Measurements from ENCODE around the gene AJAP1. TPM values are rescaled to one million over a fixed set of nuclear protein-coding genes. Genes with fewer than 3 reads are reported as not detected.
"Not testable (repeated sequence)": the region's sequence is repeated elsewhere in the genome, so short reads cannot be mapped to it uniquely, and the experiment has no call there.

The AJAP1 gene, protein sequence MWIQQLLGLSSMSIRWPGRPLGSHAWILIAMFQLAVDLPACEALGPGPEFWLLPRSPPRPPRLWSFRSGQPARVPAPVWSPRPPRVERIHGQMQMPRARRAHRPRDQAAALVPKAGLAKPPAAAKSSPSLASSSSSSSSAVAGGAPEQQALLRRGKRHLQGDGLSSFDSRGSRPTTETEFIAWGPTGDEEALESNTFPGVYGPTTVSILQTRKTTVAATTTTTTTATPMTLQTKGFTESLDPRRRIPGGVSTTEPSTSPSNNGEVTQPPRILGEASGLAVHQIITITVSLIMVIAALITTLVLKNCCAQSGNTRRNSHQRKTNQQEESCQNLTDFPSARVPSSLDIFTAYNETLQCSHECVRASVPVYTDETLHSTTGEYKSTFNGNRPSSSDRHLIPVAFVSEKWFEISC
- total RNA-seq = under 1 TPM in 2 of 3 donors, not detected in 1; 0.03 to 0.18 TPM

DNA sequence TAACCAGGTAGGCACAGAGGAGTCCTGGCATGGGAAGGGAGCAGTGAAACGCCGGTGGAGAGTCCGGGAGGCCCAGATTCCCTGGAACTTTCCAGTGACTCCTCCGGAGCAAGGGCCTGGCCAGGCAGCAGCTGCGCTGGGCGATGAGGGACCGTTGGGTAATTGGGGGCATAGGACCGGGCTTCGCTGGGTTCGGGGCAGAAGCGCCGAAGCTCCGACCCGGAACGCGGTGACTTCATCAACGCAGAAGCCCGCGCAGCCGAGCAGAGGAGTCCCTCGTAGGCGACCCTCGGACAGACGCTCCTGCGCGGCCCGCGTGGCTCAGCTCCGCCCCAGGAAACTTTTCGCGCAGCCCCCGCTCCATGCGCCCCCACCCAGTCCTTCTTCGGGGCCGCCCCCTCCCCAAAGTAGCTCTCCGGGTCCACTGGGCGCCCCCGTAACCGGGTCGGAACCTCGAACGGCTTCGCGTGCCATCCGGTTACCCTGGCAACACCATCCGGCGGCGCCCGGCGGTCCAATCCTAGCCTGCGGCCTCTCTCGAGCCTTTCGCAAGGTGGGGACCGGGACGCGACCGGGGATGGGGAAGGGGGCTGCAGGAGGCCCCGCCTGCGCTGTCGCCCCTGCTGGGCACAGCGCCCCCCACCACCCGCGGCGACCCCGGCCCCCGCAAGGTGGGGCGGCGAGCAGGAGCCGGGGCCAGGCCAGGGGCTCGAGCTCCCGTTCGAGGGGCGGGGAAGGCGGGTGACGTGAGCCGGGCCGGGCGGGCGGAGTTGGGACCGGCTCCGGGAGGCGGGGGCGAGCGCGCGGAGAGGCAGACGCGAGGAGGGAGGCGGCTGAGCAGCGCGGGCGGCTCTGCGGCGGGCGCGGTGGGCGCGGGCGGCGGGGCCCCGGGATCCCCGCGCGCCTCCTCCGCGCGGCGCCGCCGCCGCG is at the start of gene AJAP1:
Gene AJAP1, plus strand, starts transcription at position 814 of the 930 bp plus-strand sequence. CDS start 817 bp downstream, outside the sequence.
- peaks cover 7% of the 10 kb centered on the region for H3K4me1 Mint-ChIP-seq (ENCODE audit: low read depth)
- DNase-seq = no peak
- H3K4me3 Mint-ChIP-seq = no peak within 1 kb of the TSS
- H3K9me3 Mint-ChIP-seq = no peaks in the 10 kb centered on the region
- ATAC-seq = no peak
- peaks cover 44% of the 10 kb centered on the region for H3K27me3 Mint-ChIP-seq (ENCODE audit: low read depth)
- no peaks in the 10 kb centered on the region for H3K36me3 Mint-ChIP-seq (ENCODE audit: insufficient read depth)

DNA sequence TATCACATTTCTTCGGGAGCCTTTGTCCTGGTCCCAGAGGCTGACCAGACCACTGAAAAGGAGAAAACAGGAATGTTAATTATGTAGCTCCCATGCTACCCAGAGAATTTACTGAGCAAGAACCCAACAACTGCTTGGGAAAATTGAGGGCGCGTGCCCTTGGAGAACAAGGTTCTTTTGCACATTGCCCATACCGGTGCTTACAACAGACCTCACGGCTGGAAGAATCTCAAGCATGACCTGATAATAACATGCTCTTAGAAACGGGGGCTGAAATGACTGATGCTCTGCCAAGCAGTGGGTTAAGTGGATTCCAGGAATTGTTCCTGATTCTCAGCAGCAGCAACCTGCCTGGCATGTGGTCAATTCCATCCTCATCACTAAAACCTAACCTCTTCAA is 49.3 kb upstream of the AJAP1 start:
- no peak for DNase-seq
- Mint-ChIP-seq H3K27me3 (ENCODE audit: low read depth) (peaks cover 41% of the 10 kb centered on the region), H3K4me3 (no peak overlapping the region), H3K4me1 (ENCODE audit: low read depth) (no peaks in the 10 kb centered on the region), H3K9me3 (no peaks in the 10 kb centered on the region), H3K36me3 (ENCODE audit: insufficient read depth) (no peaks in the 10 kb centered on the region)
- no peak for ATAC-seq

DNA sequence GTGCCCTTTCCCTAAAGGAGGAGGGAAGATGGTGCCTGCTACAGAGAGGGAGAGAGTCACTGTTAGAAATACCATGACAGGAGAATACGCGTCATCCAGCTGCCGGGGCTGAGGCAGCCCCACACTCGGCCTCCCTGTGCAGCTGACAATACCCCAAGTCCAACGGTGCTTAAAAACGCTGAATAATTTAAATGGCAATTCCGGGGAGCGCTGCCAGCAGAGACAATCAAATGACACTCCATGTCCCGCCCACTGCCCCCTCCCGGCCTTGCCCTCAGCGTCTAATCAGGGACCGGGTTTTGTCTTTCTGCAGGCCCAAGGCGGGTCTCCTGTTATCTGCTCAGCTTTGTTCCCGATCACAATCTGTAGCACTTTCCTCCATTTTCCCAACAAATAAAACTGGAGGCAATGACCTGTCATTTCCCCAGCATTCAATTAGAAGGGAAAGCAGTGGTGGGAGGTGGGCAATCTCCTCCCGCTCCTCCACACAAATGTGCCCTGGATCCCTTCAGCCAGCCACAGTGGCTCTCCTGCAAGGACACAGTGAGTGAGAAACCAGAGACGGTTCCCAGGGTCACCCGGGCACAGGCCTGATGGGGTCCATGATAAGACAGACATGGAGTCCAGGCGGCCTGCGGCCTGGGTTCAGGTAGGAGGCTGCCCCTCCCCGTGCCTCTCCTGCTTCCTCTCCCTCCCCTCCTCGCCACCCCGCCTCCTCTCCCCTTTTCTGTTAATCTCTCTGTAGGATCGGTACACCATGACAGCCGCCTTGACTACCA is 42.7 kb upstream of the AJAP1 start:
- no peak overlapping the region for H3K4me3 Mint-ChIP-seq
- H3K36me3 Mint-ChIP-seq (ENCODE audit: insufficient read depth) = no peaks in the 10 kb centered on the region
- peaks cover 4% of the 10 kb centered on the region for H3K9me3 Mint-ChIP-seq
- DNase-seq = no peak
- peaks cover 22% of the 10 kb centered on the region for H3K27me3 Mint-ChIP-seq (ENCODE audit: low read depth)
- H3K4me1 Mint-ChIP-seq (ENCODE audit: low read depth) = no peaks in the 10 kb centered on the region
- no peak for ATAC-seq

DNA sequence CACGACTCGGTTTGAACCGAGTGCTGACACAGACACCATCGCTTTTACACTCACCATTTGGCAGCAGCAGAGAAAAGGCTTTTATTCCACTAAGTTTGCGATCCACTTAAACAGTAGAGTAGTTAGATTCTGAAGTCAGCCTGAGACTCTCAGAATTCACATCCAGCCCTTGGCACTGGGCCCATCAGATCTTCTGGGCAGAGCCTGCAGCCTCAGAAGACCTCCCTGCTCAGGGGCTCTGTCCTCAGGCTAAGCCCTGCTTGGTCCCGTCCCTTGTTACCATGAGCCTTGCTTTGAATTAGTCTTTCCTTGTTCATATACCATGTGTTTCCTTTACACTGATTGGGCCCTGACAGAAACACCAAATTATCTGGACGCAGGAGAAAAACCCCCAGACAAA is 41.4 kb upstream of the AJAP1 start:
- no peak for DNase-seq
- ATAC-seq = no peak
- Mint-ChIP-seq H3K27me3 (ENCODE audit: low read depth) (peaks cover 14% of the 10 kb centered on the region), H3K9me3 (peaks cover 4% of the 10 kb centered on the region), H3K4me3 (no peak overlapping the region), H3K4me1 (ENCODE audit: low read depth) (no peaks in the 10 kb centered on the region), H3K36me3 (ENCODE audit: insufficient read depth) (no peaks in the 10 kb centered on the region)

DNA sequence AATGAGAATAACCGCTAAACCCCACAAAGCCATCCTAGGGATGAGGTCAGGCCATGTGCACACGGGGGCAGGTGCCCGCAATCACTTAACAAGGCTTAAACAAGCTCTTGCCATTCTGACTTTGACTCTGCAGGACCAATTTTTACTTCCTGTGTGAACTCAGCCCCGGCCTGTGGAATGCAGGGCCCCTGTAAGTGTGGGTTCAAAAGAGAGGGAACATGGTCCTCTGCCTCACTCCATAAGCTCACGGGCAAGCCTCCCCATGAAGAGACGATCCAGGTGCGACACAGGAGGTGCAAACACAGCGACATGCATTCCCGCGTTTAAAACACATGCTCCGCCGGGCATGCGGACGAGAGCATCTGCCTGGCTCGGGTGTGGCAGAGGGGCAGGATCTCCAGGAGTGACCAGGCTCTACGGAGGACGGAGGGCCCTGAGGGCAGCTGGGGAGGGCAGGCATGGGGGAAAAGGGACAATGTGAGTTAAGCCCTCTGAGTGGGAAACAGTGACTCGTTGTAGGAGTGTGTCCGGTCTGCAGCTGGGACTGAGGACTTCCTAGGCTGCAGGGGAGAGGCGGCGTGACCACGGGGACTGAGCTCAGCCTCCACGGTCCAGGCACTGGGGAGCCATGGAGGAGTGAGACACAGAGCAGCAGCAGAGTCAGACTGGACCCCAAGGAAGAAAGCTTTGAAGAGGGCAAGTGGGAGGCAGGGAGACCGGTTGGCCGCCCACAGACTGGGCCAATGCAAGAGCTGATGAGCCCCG is 40.6 kb upstream of the AJAP1 start:
- Mint-ChIP-seq H3K9me3 (peaks cover 4% of the 10 kb centered on the region), H3K4me1 (ENCODE audit: low read depth) (no peaks in the 10 kb centered on the region), H3K36me3 (ENCODE audit: insufficient read depth) (no peaks in the 10 kb centered on the region), H3K27me3 (ENCODE audit: low read depth) (peaks cover 11% of the 10 kb centered on the region), H3K4me3 (no peak overlapping the region)
- DNase-seq (no peak), ATAC-seq (no peak)

DNA sequence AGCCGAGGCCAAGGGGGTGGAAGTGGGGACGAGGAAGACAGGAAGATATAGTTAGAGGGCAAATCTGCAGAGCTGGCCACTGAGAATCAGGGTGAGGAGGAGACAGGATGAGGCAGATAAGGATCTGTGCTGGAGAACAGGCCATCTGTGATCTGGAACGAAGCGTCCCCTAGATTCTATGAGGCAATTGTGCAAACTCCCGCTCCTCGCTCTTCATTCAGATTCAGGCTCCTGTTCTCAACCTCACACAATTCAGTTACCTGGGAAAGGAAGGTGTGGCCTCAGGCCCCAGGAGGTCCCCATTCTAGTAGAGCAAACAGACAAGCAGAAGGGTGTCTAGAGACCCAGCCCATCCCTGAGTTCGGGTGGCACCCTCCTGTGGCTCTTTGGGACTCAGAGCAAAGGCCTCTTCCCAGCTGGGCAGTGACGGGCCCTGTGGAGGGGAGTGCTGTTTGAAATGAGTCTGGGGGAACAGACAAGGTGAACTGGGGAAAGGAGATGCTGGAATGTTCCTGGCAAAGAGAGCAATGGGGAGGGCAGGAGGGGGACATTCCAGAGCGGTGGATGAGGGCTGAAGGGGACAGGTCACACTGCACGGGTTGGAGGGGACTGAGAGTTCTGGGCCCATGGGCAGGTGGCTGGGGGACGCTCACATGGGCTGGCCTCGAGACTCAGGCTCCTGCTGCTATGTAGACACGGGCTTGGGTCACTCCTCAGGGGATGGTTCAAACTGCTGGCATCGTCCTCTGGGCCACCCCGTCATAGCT is 39.9 kb upstream of the AJAP1 start:
- H3K36me3 Mint-ChIP-seq (ENCODE audit: insufficient read depth) = no peaks in the 10 kb centered on the region

DNA sequence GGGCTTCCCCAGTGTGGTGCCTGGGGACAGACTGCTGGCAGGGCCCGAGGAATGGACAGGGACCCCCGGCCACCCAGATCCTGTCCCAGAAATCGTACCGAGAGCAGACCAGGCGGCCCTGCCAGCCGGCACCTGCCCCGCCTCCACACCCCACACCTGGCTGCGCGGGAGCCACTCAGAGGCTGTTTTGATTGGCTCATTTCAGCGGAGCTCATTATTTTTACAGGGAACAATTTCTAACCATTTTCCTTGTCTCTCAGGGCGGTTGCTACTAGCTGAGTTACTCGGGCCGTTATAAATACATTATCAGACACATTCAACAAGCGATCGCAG is 39.3 kb upstream of the AJAP1 start:
- Mint-ChIP-seq H3K36me3 (ENCODE audit: insufficient read depth) (no peaks in the 10 kb centered on the region), H3K27me3 (ENCODE audit: low read depth) (peaks cover 11% of the 10 kb centered on the region), H3K4me1 (ENCODE audit: low read depth) (no peaks in the 10 kb centered on the region), H3K9me3 (peaks cover 4% of the 10 kb centered on the region), H3K4me3 (no peak overlapping the region)
- DNase-seq (no peak), ATAC-seq (no peak)

More for the DNA sequence above, 39.9 kb upstream of the AJAP1 start:
- ATAC-seq = no peak
- peaks cover 11% of the 10 kb centered on the region for H3K27me3 Mint-ChIP-seq (ENCODE audit: low read depth)
- H3K9me3 Mint-ChIP-seq = peaks cover 4% of the 10 kb centered on the region
- no peak for DNase-seq
- no peaks in the 10 kb centered on the region for H3K4me1 Mint-ChIP-seq (ENCODE audit: low read depth)
- H3K4me3 Mint-ChIP-seq = no peak overlapping the region

DNA sequence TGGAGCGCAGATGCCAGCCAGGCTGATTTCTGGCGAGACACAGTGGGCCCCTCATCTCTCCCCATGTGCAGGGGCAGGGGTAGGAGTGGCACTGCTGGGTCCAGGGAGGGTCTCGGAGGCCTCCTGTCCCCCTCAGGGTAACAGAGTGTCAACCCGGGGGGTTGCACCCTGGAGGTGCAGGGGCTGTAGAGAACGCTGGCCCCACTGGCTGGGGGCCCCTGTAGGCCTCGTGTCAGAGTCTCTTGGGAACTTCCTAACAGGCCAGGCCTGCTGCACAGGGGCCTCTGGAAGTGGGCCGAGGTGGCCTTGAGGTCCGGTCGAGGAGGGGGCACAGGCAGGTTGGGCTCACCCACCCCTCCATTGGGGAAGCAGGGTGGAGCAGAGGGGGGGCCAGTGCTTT is 38.9 kb upstream of the AJAP1 start:
- Mint-ChIP-seq H3K4me3 (no peak overlapping the region), H3K4me1 (ENCODE audit: low read depth) (no peaks in the 10 kb centered on the region), H3K36me3 (ENCODE audit: insufficient read depth) (no peaks in the 10 kb centered on the region), H3K27me3 (ENCODE audit: low read depth) (peaks cover 11% of the 10 kb centered on the region), H3K9me3 (peaks cover 3% of the 10 kb centered on the region)
- ATAC-seq (no peak), DNase-seq (no peak)

DNA sequence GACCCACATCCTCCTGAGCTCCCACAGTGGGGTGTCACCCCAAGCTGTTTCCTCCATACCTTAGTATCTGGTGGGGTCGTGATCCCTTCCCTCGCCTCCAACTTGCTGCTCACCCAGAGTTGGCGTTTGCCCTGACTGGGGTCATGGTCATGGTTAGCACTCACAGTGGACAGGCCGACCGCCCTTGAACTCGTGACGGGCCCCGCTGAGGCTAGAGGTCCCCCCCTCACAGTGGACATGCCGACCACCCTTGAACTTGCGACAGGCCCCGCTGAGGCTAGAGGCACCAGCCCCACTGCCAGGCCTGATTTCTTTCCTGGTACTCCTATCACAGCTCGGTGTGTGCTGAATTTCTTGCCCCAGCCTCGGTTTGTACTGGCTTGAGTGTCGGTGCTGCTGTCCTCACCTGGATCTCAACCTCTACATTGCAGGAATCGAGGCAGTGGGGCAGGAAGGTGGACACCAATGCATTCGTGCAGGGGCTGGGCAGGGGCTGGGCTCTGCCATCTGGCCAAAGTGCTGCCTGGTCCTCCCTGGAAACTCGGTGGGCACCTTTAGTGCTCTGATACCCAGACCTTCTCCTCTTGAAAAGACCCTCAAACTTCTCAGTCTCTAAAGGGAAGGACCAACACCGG is 37.5 kb upstream of the AJAP1 start:
- H3K27me3 Mint-ChIP-seq (ENCODE audit: low read depth) = peaks cover 9% of the 10 kb centered on the region
- no peaks in the 10 kb centered on the region for H3K4me1 Mint-ChIP-seq (ENCODE audit: low read depth)
- DNase-seq (no peak), ATAC-seq (no peak)
- H3K36me3 Mint-ChIP-seq (ENCODE audit: insufficient read depth) = no peaks in the 10 kb centered on the region
- H3K4me3 Mint-ChIP-seq = no peak overlapping the region
- no peaks in the 10 kb centered on the region for H3K9me3 Mint-ChIP-seq

DNA sequence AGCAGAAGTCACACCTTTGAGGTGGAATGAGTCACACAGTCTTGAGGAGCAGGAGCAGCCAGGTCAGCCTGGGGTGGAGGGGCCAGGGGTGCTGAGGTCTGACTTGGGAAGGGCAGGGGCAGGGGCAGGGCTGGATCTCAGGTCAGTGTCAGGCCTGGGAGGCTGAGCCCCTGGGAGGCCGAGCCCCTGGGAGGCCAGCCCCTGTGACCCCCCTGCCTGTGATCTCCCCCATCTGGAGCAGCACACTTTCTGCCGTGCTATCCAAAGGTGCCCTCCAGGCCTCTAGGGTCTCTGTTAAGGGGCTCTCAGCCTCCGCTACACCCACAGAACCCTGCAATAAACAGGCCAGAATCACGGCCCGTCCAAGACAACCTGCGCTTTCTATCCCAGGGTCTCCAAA is 36.9 kb upstream of the AJAP1 start:
- Mint-ChIP-seq H3K4me1 (ENCODE audit: low read depth) (no peaks in the 10 kb centered on the region), H3K9me3 (no peaks in the 10 kb centered on the region), H3K4me3 (no peak overlapping the region), H3K36me3 (ENCODE audit: insufficient read depth) (no peaks in the 10 kb centered on the region), H3K27me3 (ENCODE audit: low read depth) (peaks cover 4% of the 10 kb centered on the region)
- no peak for DNase-seq
- no peak for ATAC-seq

DNA sequence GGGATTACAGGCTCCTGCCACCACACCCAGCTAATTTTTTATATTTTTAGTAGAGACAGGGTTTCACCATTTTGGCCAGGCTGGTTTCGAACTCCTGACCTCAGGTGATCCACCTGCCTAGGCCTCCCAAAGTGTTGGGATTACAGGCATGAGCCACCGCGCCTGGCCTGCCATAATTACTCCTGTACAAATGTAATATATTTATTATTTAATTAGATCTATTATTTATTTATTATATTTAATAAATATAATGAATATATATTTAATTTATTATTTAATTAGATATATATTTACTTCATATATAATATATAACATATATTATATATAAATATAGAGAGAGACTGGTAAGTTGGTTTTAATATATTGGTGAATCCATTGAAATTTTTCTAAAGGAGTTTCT is 35.6 kb upstream of the AJAP1 start:
- not testable (repeated sequence) for ATAC-seq; H3K4me3 Mint-ChIP-seq; H3K9me3 Mint-ChIP-seq; H3K4me1 Mint-ChIP-seq (ENCODE audit: low read depth); H3K27me3 Mint-ChIP-seq (ENCODE audit: low read depth); H3K36me3 Mint-ChIP-seq (ENCODE audit: insufficient read depth); DNase-seq

DNA sequence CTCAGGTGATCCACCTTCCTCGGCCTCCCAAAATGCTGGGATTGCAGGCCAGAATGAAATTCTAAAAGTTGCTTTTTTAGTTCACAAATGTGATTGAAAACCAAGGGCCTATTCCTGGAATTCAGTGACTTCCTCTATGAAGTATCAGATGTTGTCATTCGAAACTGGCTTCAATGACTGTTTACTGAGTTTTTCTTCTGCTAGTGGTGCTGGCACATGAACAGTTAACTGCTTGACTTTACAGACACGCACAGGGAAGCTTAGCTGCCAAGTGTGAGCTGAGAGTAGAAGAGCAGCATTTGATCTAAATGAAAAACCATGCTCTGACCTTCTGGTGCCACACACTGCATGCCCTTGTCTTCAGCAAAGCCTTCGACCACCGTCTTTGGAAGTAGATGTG is 32.8 kb upstream of the AJAP1 start:
- no peak for ATAC-seq

DNA sequence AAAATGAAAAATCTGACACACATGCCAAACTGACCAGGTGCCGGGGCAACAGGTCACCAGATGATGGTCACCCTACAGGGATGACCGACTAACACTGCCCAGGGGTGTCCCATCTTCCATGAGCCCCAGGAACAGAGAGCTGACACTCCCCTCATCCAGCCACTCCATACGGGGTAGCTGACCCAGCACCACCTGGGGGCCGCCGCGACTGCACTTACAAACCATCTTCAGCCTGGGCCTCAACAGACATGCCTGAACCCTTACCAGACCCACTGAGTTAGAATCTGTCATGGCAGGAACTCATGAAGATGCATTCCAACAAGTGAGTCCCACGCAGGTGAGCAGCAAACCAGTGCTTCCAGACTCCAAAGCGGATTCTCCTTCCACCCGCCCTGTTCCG is 31.6 kb upstream of the AJAP1 start:
- ATAC-seq (no peak), DNase-seq (no peak)
- Mint-ChIP-seq H3K9me3 (no peaks in the 10 kb centered on the region), H3K4me3 (no peak overlapping the region), H3K4me1 (ENCODE audit: low read depth) (no peaks in the 10 kb centered on the region), H3K36me3 (ENCODE audit: insufficient read depth) (no peaks in the 10 kb centered on the region), H3K27me3 (ENCODE audit: low read depth) (peaks cover 4% of the 10 kb centered on the region)

More for the DNA sequence above, 32.8 kb upstream of the AJAP1 start:
- Mint-ChIP-seq H3K9me3 (no peaks in the 10 kb centered on the region), H3K36me3 (ENCODE audit: insufficient read depth) (no peaks in the 10 kb centered on the region), H3K27me3 (ENCODE audit: low read depth) (peaks cover 4% of the 10 kb centered on the region), H3K4me1 (ENCODE audit: low read depth) (no peaks in the 10 kb centered on the region), H3K4me3 (no peak overlapping the region)
- DNase-seq = no peak
